SK-N-SH treated with all-trans-retinoic acid at 6 μM for 48 hours (cell line): ENCODE measurements around the gene LUM.

ENCODE experiments used
- ATAC-seq: fragments of 200-7000 bp; cut with Tn5 transposase; 3 replicates; pipeline ENCODE4 v1.9.1; 2020; ENCODE audit warnings: mild to moderate bottlenecking, moderate library complexity
- ARNTL ChIP-seq: fragments of 450-650 bp; formaldehyde crosslinking; IDR thresholded peaks from 2 replicates; pipeline ENCODE4 v1.5.0; 2020; ENCODE audit warnings: low read depth, mild to moderate bottlenecking, moderate library complexity, borderline replicate concordance
- BACH2 ChIP-seq: fragments of 250-450 bp; sonication (Bioruptor Pico); IDR thresholded peaks from 2 replicates; pipeline ENCODE4 v1.9.0; 2021; ENCODE audit warnings: mild to moderate bottlenecking, borderline replicate concordance
- CSDC2 ChIP-seq: fragments of 250-450 bp; sonication (Bioruptor Pico); IDR thresholded peaks from 2 replicates; pipeline ENCODE4 v1.5.0; 2020; ENCODE audit warnings: mild to moderate bottlenecking, moderate library complexity
- GLIS3 ChIP-seq: fragments of 250-450 bp; sonication (Bioruptor Pico); IDR thresholded peaks from 2 replicates; pipeline ENCODE4 v1.5.0; 2020; ENCODE audit warnings: mild to moderate bottlenecking, moderate library complexity
- ISL1 ChIP-seq: fragments of 250-450 bp; sonication (Bioruptor Pico); IDR thresholded peaks from 2 replicates; pipeline ENCODE4 v2.1.2; 2022; ENCODE audit warnings: mild to moderate bottlenecking, moderate library complexity
- PPARA ChIP-seq: fragments of 250-450 bp; sonication (Bioruptor Pico); IDR thresholded peaks from 2 replicates; pipeline ENCODE4 v1.5.0; 2020; ENCODE audit warnings: mild to moderate bottlenecking, borderline replicate concordance
- RARB ChIP-seq: fragments of 250-450 bp; sonication (Bioruptor Pico); IDR thresholded peaks from 2 replicates; pipeline ENCODE4 v1.8.0; 2021; ENCODE audit warnings: mild to moderate bottlenecking, moderate library complexity
- SNAI2 ChIP-seq: fragments of 250-450 bp; sonication (Bioruptor Pico); IDR thresholded peaks from 2 replicates; pipeline ENCODE4 v1.5.0; 2020; ENCODE audit warnings: mild to moderate bottlenecking, moderate library complexity
- TCF4 ChIP-seq: fragments of 250-450 bp; sonication (Bioruptor Pico); IDR thresholded peaks from 2 replicates; pipeline ENCODE4 v1.8.0; 2021; ENCODE audit warnings: mild to moderate bottlenecking, moderate library complexity, borderline replicate concordance
- TOX ChIP-seq: fragments of 250-450 bp; sonication (Bioruptor Pico); IDR thresholded peaks from 2 replicates; pipeline ENCODE4 v1.8.0; 2021; ENCODE audit warnings: mild to moderate bottlenecking, moderate library complexity, borderline replicate concordance
- ZC3H10 ChIP-seq: fragments of 250-450 bp; sonication (Bioruptor Pico); IDR thresholded peaks from 2 replicates; pipeline ENCODE4 v1.5.1; 2021; ENCODE audit warnings: mild to moderate bottlenecking, moderate library complexity
- ZFP3 ChIP-seq: fragments of 250-450 bp; sonication (Bioruptor Pico); IDR thresholded peaks from 2 replicates; pipeline ENCODE4 v1.5.0; 2020; ENCODE audit warnings: mild to moderate bottlenecking, moderate library complexity
- ZNF565 ChIP-seq: fragments of 450-650 bp; formaldehyde crosslinking; conservative IDR thresholded peaks from 2 replicates; pipeline ENCODE4 v1.5.0; 2020; ENCODE audit warnings: low read depth, mild to moderate bottlenecking, moderate library complexity
- ZNF70 ChIP-seq: fragments of 450-650 bp; formaldehyde crosslinking; IDR thresholded peaks from 2 replicates; pipeline ENCODE4 v1.5.0; 2020; ENCODE audit warnings: mild to moderate bottlenecking, moderate library complexity
- ZNF8 ChIP-seq: fragments of 450-650 bp; formaldehyde crosslinking; IDR thresholded peaks from 2 replicates; pipeline ENCODE4 v1.5.0; 2020; ENCODE audit warnings: mild to moderate bottlenecking, moderate library complexity
- TF ChIP-seq, protein P1 (sequence below): fragments of 250-450 bp; sonication (Bioruptor Pico); IDR thresholded peaks from 2 replicates; pipeline ENCODE4 v1.8.0; 2020; ENCODE audit warnings: mild to moderate bottlenecking, moderate library complexity, borderline replicate concordance
- TF ChIP-seq, protein P2 (sequence below): fragments of 250-450 bp; sonication (Bioruptor Pico); IDR thresholded peaks from 2 replicates; pipeline ENCODE4 v1.5.0; 2020; ENCODE audit warnings: mild to moderate bottlenecking, moderate library complexity
- TF ChIP-seq, protein P3 (sequence below): fragments of 250-450 bp; sonication (Bioruptor Pico); IDR thresholded peaks from 2 replicates; pipeline ENCODE4 v1.5.1; 2021; ENCODE audit warnings: mild to moderate bottlenecking, moderate library complexity
- TF ChIP-seq, protein P4 (sequence below): fragments of 250-450 bp; sonication (Bioruptor Pico); IDR thresholded peaks from 2 replicates; pipeline ENCODE4 v1.5.1; 2020; ENCODE audit warnings: low read depth, mild to moderate bottlenecking, moderate library complexity

LUM gene

DNA sequence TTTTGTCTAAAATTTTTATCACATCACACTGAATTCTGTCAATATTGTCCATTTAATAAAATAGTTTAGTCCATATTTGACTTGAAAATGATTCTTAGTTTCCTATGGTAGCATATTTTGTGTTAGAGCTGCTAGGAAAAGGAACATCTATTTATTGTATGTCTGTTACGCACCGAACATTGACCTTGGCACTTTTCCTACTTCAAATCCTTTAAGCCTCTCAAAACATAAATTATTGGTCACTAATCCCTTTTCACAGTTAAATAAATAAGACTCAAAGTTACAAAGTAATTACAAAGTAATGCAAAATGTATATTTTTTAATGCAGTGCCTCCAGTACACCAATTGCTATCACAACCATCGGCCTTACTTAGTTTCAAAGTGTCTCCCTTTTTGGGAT is 42.8 kb upstream of the LUM start:
- TF ChIP-seq ZNF70 (CRISPR knock-in tag) (no peak), CSDC2 (CRISPR knock-in tag) (no peak), ARNTL (CRISPR knock-in tag) (no peak), TOX (no peak), ISL1 (CRISPR knock-in tag) (no peak), TCF4 (CRISPR knock-in tag) (no peak), RARB (CRISPR knock-in tag) (no peak), ZC3H10 (CRISPR knock-in tag) (no peak)
- TF ChIP-seq, protein P1, sequence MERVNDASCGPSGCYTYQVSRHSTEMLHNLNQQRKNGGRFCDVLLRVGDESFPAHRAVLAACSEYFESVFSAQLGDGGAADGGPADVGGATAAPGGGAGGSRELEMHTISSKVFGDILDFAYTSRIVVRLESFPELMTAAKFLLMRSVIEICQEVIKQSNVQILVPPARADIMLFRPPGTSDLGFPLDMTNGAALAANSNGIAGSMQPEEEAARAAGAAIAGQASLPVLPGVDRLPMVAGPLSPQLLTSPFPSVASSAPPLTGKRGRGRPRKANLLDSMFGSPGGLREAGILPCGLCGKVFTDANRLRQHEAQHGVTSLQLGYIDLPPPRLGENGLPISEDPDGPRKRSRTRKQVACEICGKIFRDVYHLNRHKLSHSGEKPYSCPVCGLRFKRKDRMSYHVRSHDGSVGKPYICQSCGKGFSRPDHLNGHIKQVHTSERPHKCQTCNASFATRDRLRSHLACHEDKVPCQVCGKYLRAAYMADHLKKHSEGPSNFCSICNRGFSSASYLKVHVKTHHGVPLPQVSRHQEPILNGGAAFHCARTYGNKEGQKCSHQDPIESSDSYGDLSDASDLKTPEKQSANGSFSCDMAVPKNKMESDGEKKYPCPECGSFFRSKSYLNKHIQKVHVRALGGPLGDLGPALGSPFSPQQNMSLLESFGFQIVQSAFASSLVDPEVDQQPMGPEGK = no peak
- ATAC-seq = no peak

DNA sequence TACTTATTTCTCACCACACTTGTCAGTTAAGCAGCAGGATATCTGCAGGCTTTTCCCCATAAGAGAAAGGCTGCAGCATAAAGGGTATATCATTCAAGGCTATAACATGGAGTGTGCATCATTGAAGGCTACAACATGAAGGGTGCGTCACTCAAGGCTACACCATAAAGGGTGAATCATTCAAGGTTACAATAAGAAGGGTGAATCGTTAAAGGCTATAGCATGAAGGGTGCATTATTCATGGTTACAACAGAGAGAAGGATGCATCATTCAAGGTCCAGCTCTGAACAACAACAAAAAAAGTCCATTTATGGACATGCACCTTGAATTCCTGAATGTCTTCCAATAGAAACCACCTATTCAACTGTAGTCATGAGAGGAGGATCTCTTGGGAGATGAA is 32.8 kb upstream of the LUM start:
- ATAC-seq = no peak
- no peak for TF ChIP-seq ZC3H10 (CRISPR knock-in tag)
- TF ChIP-seq GLIS3 (CRISPR knock-in tag) = no peak
- no peak for TF ChIP-seq SNAI2 (CRISPR knock-in tag)
- TF ChIP-seq PPARA (CRISPR knock-in tag) = no peak
- TF ChIP-seq ZFP3 (CRISPR knock-in tag) = no peak
- no peak for TF ChIP-seq TCF4 (CRISPR knock-in tag)
- no peak for TF ChIP-seq ISL1 (CRISPR knock-in tag)
- TF ChIP-seq, protein P2, sequence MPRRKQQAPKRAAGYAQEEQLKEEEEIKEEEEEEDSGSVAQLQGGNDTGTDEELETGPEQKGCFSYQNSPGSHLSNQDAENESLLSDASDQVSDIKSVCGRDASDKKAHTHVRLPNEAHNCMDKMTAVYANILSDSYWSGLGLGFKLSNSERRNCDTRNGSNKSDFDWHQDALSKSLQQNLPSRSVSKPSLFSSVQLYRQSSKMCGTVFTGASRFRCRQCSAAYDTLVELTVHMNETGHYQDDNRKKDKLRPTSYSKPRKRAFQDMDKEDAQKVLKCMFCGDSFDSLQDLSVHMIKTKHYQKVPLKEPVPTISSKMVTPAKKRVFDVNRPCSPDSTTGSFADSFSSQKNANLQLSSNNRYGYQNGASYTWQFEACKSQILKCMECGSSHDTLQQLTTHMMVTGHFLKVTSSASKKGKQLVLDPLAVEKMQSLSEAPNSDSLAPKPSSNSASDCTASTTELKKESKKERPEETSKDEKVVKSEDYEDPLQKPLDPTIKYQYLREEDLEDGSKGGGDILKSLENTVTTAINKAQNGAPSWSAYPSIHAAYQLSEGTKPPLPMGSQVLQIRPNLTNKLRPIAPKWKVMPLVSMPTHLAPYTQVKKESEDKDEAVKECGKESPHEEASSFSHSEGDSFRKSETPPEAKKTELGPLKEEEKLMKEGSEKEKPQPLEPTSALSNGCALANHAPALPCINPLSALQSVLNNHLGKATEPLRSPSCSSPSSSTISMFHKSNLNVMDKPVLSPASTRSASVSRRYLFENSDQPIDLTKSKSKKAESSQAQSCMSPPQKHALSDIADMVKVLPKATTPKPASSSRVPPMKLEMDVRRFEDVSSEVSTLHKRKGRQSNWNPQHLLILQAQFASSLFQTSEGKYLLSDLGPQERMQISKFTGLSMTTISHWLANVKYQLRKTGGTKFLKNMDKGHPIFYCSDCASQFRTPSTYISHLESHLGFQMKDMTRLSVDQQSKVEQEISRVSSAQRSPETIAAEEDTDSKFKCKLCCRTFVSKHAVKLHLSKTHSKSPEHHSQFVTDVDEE = no peak
- TF ChIP-seq, protein P1 = no peak
- no peak for TF ChIP-seq ZNF565 (CRISPR knock-in tag)

DNA sequence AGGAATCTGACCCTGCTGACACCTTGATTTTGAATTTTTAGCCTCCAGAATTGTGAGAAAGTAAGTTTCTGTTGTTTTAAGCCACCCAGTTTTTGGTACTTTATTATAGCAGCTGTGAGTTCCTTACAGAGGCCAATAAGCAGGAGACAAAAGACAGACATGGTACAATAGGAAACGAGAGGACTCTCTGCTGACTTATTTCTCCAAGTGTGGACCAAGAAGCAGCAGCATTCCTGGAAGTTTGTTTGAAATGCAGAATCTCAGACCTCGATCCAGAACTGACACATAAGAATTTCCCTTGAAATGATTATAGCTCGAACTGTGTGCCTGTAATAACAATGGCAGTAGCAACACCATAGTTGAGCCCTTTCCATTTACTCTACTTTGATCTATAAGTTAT is 31.9 kb upstream of the LUM start:
- TF ChIP-seq ZNF565 (CRISPR knock-in tag) (no peak), ZFP3 (CRISPR knock-in tag) (no peak), BACH2 (CRISPR knock-in tag) (no peak), ZC3H10 (CRISPR knock-in tag) (no peak), ZNF8 (CRISPR knock-in tag) (no peak), ARNTL (CRISPR knock-in tag) (no peak), ZNF70 (CRISPR knock-in tag) (no peak), PPARA (CRISPR knock-in tag) (no peak), RARB (CRISPR knock-in tag) (no peak), CSDC2 (CRISPR knock-in tag) (no peak), GLIS3 (CRISPR knock-in tag) (no peak), ISL1 (CRISPR knock-in tag) (no peak)
- TF ChIP-seq, protein P3, sequence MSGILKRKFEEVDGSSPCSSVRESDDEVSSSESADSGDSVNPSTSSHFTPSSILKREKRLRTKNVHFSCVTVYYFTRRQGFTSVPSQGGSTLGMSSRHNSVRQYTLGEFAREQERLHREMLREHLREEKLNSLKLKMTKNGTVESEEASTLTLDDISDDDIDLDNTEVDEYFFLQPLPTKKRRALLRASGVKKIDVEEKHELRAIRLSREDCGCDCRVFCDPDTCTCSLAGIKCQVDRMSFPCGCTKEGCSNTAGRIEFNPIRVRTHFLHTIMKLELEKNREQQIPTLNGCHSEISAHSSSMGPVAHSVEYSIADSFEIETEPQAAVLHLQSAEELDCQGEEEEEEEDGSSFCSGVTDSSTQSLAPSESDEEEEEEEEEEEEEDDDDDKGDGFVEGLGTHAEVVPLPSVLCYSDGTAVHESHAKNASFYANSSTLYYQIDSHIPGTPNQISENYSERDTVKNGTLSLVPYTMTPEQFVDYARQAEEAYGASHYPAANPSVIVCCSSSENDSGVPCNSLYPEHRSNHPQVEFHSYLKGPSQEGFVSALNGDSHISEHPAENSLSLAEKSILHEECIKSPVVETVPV (CRISPR knock-in tag) = no peak
- TF ChIP-seq, protein P4, sequence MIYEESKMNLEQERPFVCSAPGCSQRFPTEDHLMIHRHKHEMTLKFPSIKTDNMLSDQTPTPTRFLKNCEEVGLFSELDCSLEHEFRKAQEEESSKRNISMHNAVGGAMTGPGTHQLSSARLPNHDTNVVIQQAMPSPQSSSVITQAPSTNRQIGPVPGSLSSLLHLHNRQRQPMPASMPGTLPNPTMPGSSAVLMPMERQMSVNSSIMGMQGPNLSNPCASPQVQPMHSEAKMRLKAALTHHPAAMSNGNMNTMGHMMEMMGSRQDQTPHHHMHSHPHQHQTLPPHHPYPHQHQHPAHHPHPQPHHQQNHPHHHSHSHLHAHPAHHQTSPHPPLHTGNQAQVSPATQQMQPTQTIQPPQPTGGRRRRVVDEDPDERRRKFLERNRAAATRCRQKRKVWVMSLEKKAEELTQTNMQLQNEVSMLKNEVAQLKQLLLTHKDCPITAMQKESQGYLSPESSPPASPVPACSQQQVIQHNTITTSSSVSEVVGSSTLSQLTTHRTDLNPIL = no peak
- TF ChIP-seq, protein P1 = no peak
- ATAC-seq = no peak
